Stimulated activated CD4-positive, alpha-beta T cell treated with anti-CD3 and anti-CD28 coated beads, TNF-alpha, amount 100 ng/mL, for 4 hours (primary cell): ENCODE measurements around the gene ENGASE.

Experiments used
- DNase-seq, 3 experiments: peaks; one replicate each; pipeline ENCODE4 v3.0.0-alpha.2; 2020; ENCODE audit warnings: low read depth in 3 of 3

Gene ENGASE

GRCh38 chr17:79113699-79114457 lies 39.3 kb downstream of the ENGASE start:
- no peak for DNase-seq

GRCh38 chr17:79114458-79115301 lies 40.1 kb downstream of the ENGASE start:
- no peak for DNase-seq

- no peak for DNase-seq
Measured at GRCh38 chr17:79115487-79115886, 40.9 kb downstream of the ENGASE start.

GRCh38 chr17:79116575-79117368 lies 42.1 kb downstream of the ENGASE start:
- DNase-seq, result no peak

GRCh38 chr17:79117905-79118487 lies 43.4 kb downstream of the ENGASE start:
- DNase-seq, result no peak

GRCh38 chr17:79118924-79119323 lies 44.3 kb downstream of the ENGASE start:
- no peak for DNase-seq

GRCh38 chr17:79120259-79120658 lies 45.6 kb downstream of the ENGASE start:
- DNase-seq, result no peak

GRCh38 chr17:79123988-79124387 lies 49.4 kb downstream of the ENGASE start:
- no peak for DNase-seq

GRCh38 chr17:79124513-79125209 lies 50.0 kb downstream of the ENGASE start:
- no peak for DNase-seq

- DNase-seq, result no peak
Measured at GRCh38 chr17:79125503-79125902, 50.9 kb downstream of the ENGASE start.

- DNase-seq, result no peak
Measured at GRCh38 chr17:79126139-79126538, 51.5 kb downstream of the ENGASE start.

- DNase-seq, result no peak
Measured at GRCh38 chr17:79127534-79128135, 53.0 kb downstream of the ENGASE start.

- DNase-seq, result no peak
Measured at GRCh38 chr17:79129523-79129922, 54.9 kb downstream of the ENGASE start.

GRCh38 chr17:79130536-79131273 lies 56.1 kb downstream of the ENGASE start:
- no peak for DNase-seq

GRCh38 chr17:79131274-79131635 lies 56.6 kb downstream of the ENGASE start:
- DNase-seq, result no peak

- no peak for DNase-seq
Measured at GRCh38 chr17:79131701-79132100, 57.1 kb downstream of the ENGASE start.

- DNase-seq, result no peak
Measured at GRCh38 chr17:79132271-79133064, 57.8 kb downstream of the ENGASE start.

- no peak for DNase-seq
Measured at GRCh38 chr17:79133214-79133613, 58.6 kb downstream of the ENGASE start.

GRCh38 chr17:79133985-79134384 lies 59.4 kb downstream of the ENGASE start:
- DNase-seq, result no peak
